Measurements from ENCODE around the gene TTK.

The TTK gene

DNA sequence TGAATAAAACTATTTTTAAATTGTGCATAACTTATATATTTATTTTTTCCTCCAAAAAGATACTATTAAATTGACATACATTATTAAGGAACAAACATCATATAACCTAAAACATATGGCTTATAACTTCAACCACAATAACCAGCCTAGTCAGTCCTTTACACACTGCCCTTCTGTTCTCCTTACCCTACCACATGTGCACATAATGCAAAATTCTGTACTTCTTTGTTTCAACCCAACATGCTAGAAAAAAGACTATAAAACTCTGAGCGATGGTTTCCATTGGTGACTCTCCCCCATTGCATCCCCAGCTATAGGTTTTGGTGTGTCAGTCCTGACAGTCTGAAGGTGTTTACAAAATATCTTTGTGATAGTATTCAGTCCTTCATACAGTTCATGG, 14.8 kb upstream of the TTK start:
- Histone ChIP-seq H3K4me3 (ENCODE audit: low read depth, low read length, poor library complexity, severe bottlenecking) (no peak overlapping the region), H3K4me1 (ENCODE audit: insufficient read depth, low read length, severe bottlenecking) (no peaks in the 10 kb centered on the region), H3K9ac (ENCODE audit: low read length) (no peak overlapping the region), H3K4me2 (ENCODE audit: low read length) (no peak overlapping the region), H3K9me2 (ENCODE audit: low read depth, low read length) (no peaks in the 10 kb centered on the region), H4K20me1 (ENCODE audit: insufficient read depth, low read length) (no peaks in the 10 kb centered on the region), H3K27ac (ENCODE audit: low read depth, low read length, poor library complexity, severe bottlenecking) (no peak overlapping the region), H3K9me3 (ENCODE audit: low read length) (no peaks in the 10 kb centered on the region), H3K36me3 (ENCODE audit: insufficient read depth, low read length) (no peaks in the 10 kb centered on the region), H3K27me3 (ENCODE audit: insufficient read depth, low read length) (no peaks in the 10 kb centered on the region), H2AFZ (ENCODE audit: low read length) (no peak overlapping the region), H3K79me2 (ENCODE audit: insufficient read depth, low read length) (no peaks in the 10 kb centered on the region), H3F3A (ENCODE audit: insufficient read depth, low read length) (no peaks in the 10 kb centered on the region)
- TF ChIP-seq, protein P1, sequence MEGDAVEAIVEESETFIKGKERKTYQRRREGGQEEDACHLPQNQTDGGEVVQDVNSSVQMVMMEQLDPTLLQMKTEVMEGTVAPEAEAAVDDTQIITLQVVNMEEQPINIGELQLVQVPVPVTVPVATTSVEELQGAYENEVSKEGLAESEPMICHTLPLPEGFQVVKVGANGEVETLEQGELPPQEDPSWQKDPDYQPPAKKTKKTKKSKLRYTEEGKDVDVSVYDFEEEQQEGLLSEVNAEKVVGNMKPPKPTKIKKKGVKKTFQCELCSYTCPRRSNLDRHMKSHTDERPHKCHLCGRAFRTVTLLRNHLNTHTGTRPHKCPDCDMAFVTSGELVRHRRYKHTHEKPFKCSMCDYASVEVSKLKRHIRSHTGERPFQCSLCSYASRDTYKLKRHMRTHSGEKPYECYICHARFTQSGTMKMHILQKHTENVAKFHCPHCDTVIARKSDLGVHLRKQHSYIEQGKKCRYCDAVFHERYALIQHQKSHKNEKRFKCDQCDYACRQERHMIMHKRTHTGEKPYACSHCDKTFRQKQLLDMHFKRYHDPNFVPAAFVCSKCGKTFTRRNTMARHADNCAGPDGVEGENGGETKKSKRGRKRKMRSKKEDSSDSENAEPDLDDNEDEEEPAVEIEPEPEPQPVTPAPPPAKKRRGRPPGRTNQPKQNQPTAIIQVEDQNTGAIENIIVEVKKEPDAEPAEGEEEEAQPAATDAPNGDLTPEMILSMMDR (IDR thresholded peaks at IDR 0.05; ENCODE audit: low read length), result no peak
- no peak for TF ChIP-seq EZH2 (IDR thresholded peaks at IDR 0.05; ENCODE audit: borderline replicate concordance, low read length)

DNA sequence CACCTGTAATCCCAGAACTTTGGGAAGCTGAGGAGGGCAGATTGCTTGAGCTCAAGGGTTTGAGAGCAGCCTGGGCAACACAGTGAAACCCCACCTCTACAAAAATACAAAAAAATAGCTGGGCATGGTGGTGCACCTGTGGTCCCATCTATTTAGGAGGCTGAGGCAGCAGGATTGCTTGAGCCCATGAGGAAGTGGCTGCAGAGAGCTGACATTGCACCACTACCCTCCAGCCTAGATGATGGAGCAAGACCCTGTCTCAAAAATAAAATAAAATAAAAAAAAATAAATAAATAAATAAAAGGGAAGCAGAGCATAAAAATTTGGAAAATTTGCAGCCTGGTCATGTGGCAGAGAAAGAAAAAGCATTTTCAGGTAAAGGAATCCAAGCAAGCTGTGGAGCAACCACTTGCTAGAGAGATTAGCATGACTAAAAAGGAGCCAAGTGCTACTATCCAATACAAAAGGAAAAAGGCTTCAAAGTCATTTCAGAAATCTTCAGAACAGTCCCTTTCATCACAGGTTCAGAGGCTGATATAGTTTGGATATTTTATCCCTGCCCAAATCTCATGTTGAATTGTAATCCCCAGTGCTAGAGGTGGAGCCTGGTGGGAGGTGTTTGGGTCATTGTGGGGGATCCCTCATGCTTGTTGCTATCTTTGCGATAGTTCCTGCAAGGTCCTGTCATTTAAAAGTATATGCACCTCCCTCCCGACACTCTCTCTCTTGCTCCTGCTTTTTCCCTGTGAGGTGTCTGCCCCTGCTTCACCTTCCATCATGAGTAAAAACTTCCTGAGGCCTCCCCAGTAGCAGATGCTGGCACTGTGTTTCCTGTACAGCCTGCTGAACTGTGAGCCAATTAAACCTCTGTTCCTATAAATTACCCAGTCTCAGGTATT, 11.2 kb upstream of the TTK start:
- H3K79me2 ChIP-seq (ENCODE audit: insufficient read depth, low read length), result no peaks in the 10 kb centered on the region
- no peaks in the 10 kb centered on the region for H4K20me1 ChIP-seq (ENCODE audit: insufficient read depth, low read length)
- no peak overlapping the region for H3K27ac ChIP-seq (ENCODE audit: low read depth, low read length, poor library complexity, severe bottlenecking)
- no peaks in the 10 kb centered on the region for H3K9me3 ChIP-seq (ENCODE audit: low read length)
- no peaks in the 10 kb centered on the region for H3K4me1 ChIP-seq (ENCODE audit: insufficient read depth, low read length, severe bottlenecking)
- no peaks in the 10 kb centered on the region for H3F3A ChIP-seq (ENCODE audit: insufficient read depth, low read length)
- H3K27me3 ChIP-seq (ENCODE audit: insufficient read depth, low read length), result no peaks in the 10 kb centered on the region
- no peak for TF ChIP-seq EZH2 (IDR thresholded peaks at IDR 0.05; ENCODE audit: borderline replicate concordance, low read length)
- TF ChIP-seq, protein P1 (IDR thresholded peaks at IDR 0.05; ENCODE audit: low read length), result no peak
- H3K4me2 ChIP-seq (ENCODE audit: low read length), result no peak overlapping the region
- no peaks in the 10 kb centered on the region for H3K9me2 ChIP-seq (ENCODE audit: low read depth, low read length)
- no peaks in the 10 kb centered on the region for H3K36me3 ChIP-seq (ENCODE audit: insufficient read depth, low read length)
- H3K9ac ChIP-seq (ENCODE audit: low read length), result no peak overlapping the region
- no peak overlapping the region for H3K4me3 ChIP-seq (ENCODE audit: low read depth, low read length, poor library complexity, severe bottlenecking)
- no peak overlapping the region for H2AFZ ChIP-seq (ENCODE audit: low read length)

DNA sequence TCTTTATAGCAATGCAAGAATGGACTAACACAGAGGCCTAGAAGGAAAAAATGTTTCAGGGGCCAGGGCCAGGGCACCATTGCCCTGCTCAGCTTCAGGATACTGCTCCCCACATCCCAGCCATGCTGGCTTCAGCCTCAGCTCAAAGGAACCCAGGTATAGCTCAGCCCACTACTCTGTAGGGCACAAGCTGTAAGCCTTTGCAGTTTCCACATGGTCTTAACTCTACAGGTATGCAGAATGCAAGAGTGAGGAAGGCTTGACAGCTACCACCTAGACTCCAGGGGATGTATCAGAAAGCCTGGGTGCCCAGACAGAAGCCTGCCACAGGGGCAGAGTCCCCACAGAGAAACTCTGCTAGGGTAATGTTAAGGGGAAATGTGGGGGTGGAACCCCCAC, 10.5 kb upstream of the TTK start:
- no peak overlapping the region for H2AFZ ChIP-seq (ENCODE audit: low read length)
- H3K9me2 ChIP-seq (ENCODE audit: low read depth, low read length), result no peaks in the 10 kb centered on the region
- H3K9ac ChIP-seq (ENCODE audit: low read length), result no peak overlapping the region
- no peaks in the 10 kb centered on the region for H3K79me2 ChIP-seq (ENCODE audit: insufficient read depth, low read length)
- no peaks in the 10 kb centered on the region for H3F3A ChIP-seq (ENCODE audit: insufficient read depth, low read length)
- H3K27ac ChIP-seq (ENCODE audit: low read depth, low read length, poor library complexity, severe bottlenecking), result no peak overlapping the region
- no peaks in the 10 kb centered on the region for H3K9me3 ChIP-seq (ENCODE audit: low read length)
- H3K4me1 ChIP-seq (ENCODE audit: insufficient read depth, low read length, severe bottlenecking), result no peaks in the 10 kb centered on the region
- H4K20me1 ChIP-seq (ENCODE audit: insufficient read depth, low read length), result no peaks in the 10 kb centered on the region
- no peaks in the 10 kb centered on the region for H3K36me3 ChIP-seq (ENCODE audit: insufficient read depth, low read length)
- H3K4me2 ChIP-seq (ENCODE audit: low read length), result no peak overlapping the region
- TF ChIP-seq EZH2 (IDR thresholded peaks at IDR 0.05; ENCODE audit: borderline replicate concordance, low read length), result no peak
- TF ChIP-seq, protein P1 (IDR thresholded peaks at IDR 0.05; ENCODE audit: low read length), result no peak
- H3K27me3 ChIP-seq (ENCODE audit: insufficient read depth, low read length), result no peaks in the 10 kb centered on the region
- no peak overlapping the region for H3K4me3 ChIP-seq (ENCODE audit: low read depth, low read length, poor library complexity, severe bottlenecking)
